ENCODE data around the gene SIPA1L3.
A peak's percentile ranks its signal among the peaks of the same experiment; 100 is the strongest.
"Not testable (repeated sequence)": the region's sequence is repeated elsewhere in the genome, so short reads cannot be mapped to it uniquely, and the experiment has no call there.

SIPA1L3 gene

GRCh38 chr19:37906869-37907734 lies at the start of gene SIPA1L3:
TSS of gene SIPA1L3 (plus strand) at chr19:37907208. CDS start at chr19:38081566, 174,358 bp downstream.
- DNase-seq, result peak; percentile 69

- no peak for DNase-seq
These were observed 42.5 kb upstream of the SIPA1L3 start for GRCh38 chr19:37864501-37864900.

GRCh38 chr19:37865930-37866329 lies 41.1 kb upstream of the SIPA1L3 start:
- not testable (repeated sequence) for DNase-seq

- DNase-seq, result no peak
These were observed 39.2 kb upstream of the SIPA1L3 start for GRCh38 chr19:37867831-37868230.

GRCh38 chr19:37869766-37870340 lies 37.2 kb upstream of the SIPA1L3 start:
- no peak for DNase-seq

GRCh38 chr19:37872383-37872782 lies 34.6 kb upstream of the SIPA1L3 start:
- no peak for DNase-seq

- DNase-seq, result no peak
These were observed 32.2 kb upstream of the SIPA1L3 start for GRCh38 chr19:37874784-37875183.

GRCh38 chr19:37876032-37876431 lies 31.0 kb upstream of the SIPA1L3 start:
- DNase-seq, result no peak

GRCh38 chr19:37877147-37877546 lies 29.9 kb upstream of the SIPA1L3 start:
- DNase-seq, result no peak

- DNase-seq, result no peak
These were observed 21.6 kb upstream of the SIPA1L3 start for GRCh38 chr19:37885392-37885791.

GRCh38 chr19:37886571-37886970 lies 20.4 kb upstream of the SIPA1L3 start:
- DNase-seq, result no peak

GRCh38 chr19:37893845-37894575 lies 13.0 kb upstream of the SIPA1L3 start:
- DNase-seq, result no peak

- no peak for DNase-seq
These were observed 10.8 kb upstream of the SIPA1L3 start for GRCh38 chr19:37896180-37896579.

- no peak for DNase-seq
These were observed 7.6 kb upstream of the SIPA1L3 start for GRCh38 chr19:37899453-37899852.

GRCh38 chr19:37899966-37900365 lies 7.0 kb upstream of the SIPA1L3 start:
- DNase-seq, result no peak

GRCh38 chr19:37902668-37903067 lies 4.3 kb upstream of the SIPA1L3 start:
- DNase-seq, result peak; percentile 41

GRCh38 chr19:37903096-37903495 lies 3.9 kb upstream of the SIPA1L3 start:
- DNase-seq, result no peak

- no peak for DNase-seq
These were observed 801 bp upstream of the SIPA1L3 start, which contains the start of gene WDR87 for GRCh38 chr19:37905946-37906868. TSS of gene WDR87 (minus strand) at chr19:37906594. CDS start at chr19:37898239, 8,355 bp downstream.

- DNase-seq, result no peak
These were observed 887 bp downstream of the SIPA1L3 start for GRCh38 chr19:37907735-37908455.

- DNase-seq, result no peak
These were observed 2.7 kb downstream of the SIPA1L3 start for GRCh38 chr19:37909661-37910199.

GRCh38 chr19:37914908-37915307 lies 7.9 kb downstream of the SIPA1L3 start:
- DNase-seq, result no peak
